ENCODE measurements around the gene ETNK2. TPM values are rescaled to one million over a fixed set of nuclear protein-coding genes. Genes with fewer than 3 reads are reported as not detected.

Gene ETNK2
- total RNA-seq, 1 donor from 2014 or later = 8.2 TPM

- Mint-ChIP-seq H3K27ac (ENCODE audit: unreplicated experiment) (peak overlapping the region; percentile 66), H3K9me3 (ENCODE audit: unreplicated experiment) (no peaks in the 10 kb centered on the region), H3K4me1 (ENCODE audit: low read depth, unreplicated experiment) (peaks cover 35% of the 10 kb centered on the region), H3K4me3 (ENCODE audit: unreplicated experiment) (no peak overlapping the region), H3K27me3 (ENCODE audit: low read depth, unreplicated experiment) (peaks cover 2% of the 10 kb centered on the region), H3K36me3 (ENCODE audit: low read depth, unreplicated experiment) (peaks cover 2% of the 10 kb centered on the region)
- FAIRE-seq = no peak
- Histone ChIP-seq H3K27ac (ENCODE audit: low read depth, low read length) (peak overlapping the region; percentile 77), H3K9me3 (ENCODE audit: insufficient read depth, low read depth, low read length) (no peaks in the 10 kb centered on the region), H3K9ac (ENCODE audit: low read length) (peak overlapping the region; percentile 43), H3K4me3 (ENCODE audit: insufficient read depth, low read depth, low read length) (no peak overlapping the region), H3K36me3 (ENCODE audit: insufficient read depth, low read length) (no peaks in the 10 kb centered on the region), H3K4me1 (ENCODE audit: insufficient read depth, low read length) (peaks cover 39% of the 10 kb centered on the region), H4K20me1 (ENCODE audit: insufficient read depth, low read length) (no peaks in the 10 kb centered on the region), H2AFZ (ENCODE audit: low read depth, low read length) (no peak overlapping the region), H3K79me2 (ENCODE audit: insufficient read depth, low read length) (no peaks in the 10 kb centered on the region), H3K4me2 (ENCODE audit: low read length) (no peak overlapping the region), H3K27me3 (ENCODE audit: insufficient read depth, low read length) (peaks cover 3% of the 10 kb centered on the region)
- TF ChIP-seq CTCF (IDR thresholded peaks at IDR 0.05; ENCODE audit: insufficient read depth, low read depth, low read length) (no peak), EZH2 (IDR thresholded peaks at IDR 0.05; ENCODE audit: insufficient read depth, low read length) (no peak)
- DNase-seq (ENCODE audit: low read depth) = no peak
These were observed 47.7 kb upstream of the ETNK2 start for GRCh38 chr1:204199579-204199978.

- H4K20me1 ChIP-seq (ENCODE audit: insufficient read depth, low read length) = no peaks in the 10 kb centered on the region
- Mint-ChIP-seq H3K27me3 (ENCODE audit: low read depth, unreplicated experiment) (peaks cover 6% of the 10 kb centered on the region), H3K27ac (ENCODE audit: unreplicated experiment) (peak overlapping the region; percentile 94), H3K4me1 (ENCODE audit: low read depth, unreplicated experiment) (peaks cover 37% of the 10 kb centered on the region), H3K4me3 (ENCODE audit: unreplicated experiment) (peak overlapping the region; percentile 34), H3K9me3 (ENCODE audit: unreplicated experiment) (peaks cover 3% of the 10 kb centered on the region), H3K36me3 (ENCODE audit: low read depth, unreplicated experiment) (peaks cover 2% of the 10 kb centered on the region)
- TF ChIP-seq CTCF (IDR thresholded peaks at IDR 0.05; ENCODE audit: insufficient read depth, low read depth, low read length) (no peak), EZH2 (IDR thresholded peaks at IDR 0.05; ENCODE audit: insufficient read depth, low read length) (no peak)
- no peaks in the 10 kb centered on the region for H3K36me3 ChIP-seq (ENCODE audit: insufficient read depth, low read length)
- peak overlapping the region; percentile 68 for H3K9ac ChIP-seq (ENCODE audit: low read length)
- peak overlapping the region; percentile 74 for H3K4me2 ChIP-seq (ENCODE audit: low read length)
- no peaks in the 10 kb centered on the region for H3K9me3 ChIP-seq (ENCODE audit: insufficient read depth, low read depth, low read length)
- peak overlapping the region; percentile 39 for H2AFZ ChIP-seq (ENCODE audit: low read depth, low read length)
- H3K27me3 ChIP-seq (ENCODE audit: insufficient read depth, low read length) = no peaks in the 10 kb centered on the region
- peak overlapping the region; percentile 18 for H3K4me3 ChIP-seq (ENCODE audit: insufficient read depth, low read depth, low read length)
- DNase-seq (ENCODE audit: low read depth) = peak; percentile 81
- FAIRE-seq = no peak
- peak overlapping the region; percentile 77 for H3K27ac ChIP-seq (ENCODE audit: low read depth, low read length)
- H3K79me2 ChIP-seq (ENCODE audit: insufficient read depth, low read length) = no peaks in the 10 kb centered on the region
- peaks cover 39% of the 10 kb centered on the region for H3K4me1 ChIP-seq (ENCODE audit: insufficient read depth, low read length)
These were observed 46.8 kb upstream of the ETNK2 start for GRCh38 chr1:204198348-204199340.
